GM12872 (cell line): ENCODE measurements around the gene TCIRG1.

Experiments used
- TF ChIP-seq, protein P1 (sequence below): IDR thresholded peaks from 3 replicates; pipeline ENCODE4 v1.5.1; 2011; ENCODE audit warnings: low read depth, mild to moderate bottlenecking, low read length, moderate library complexity; ENCODE audit not compliant: insufficient read depth

Gene TCIRG1

DNA sequence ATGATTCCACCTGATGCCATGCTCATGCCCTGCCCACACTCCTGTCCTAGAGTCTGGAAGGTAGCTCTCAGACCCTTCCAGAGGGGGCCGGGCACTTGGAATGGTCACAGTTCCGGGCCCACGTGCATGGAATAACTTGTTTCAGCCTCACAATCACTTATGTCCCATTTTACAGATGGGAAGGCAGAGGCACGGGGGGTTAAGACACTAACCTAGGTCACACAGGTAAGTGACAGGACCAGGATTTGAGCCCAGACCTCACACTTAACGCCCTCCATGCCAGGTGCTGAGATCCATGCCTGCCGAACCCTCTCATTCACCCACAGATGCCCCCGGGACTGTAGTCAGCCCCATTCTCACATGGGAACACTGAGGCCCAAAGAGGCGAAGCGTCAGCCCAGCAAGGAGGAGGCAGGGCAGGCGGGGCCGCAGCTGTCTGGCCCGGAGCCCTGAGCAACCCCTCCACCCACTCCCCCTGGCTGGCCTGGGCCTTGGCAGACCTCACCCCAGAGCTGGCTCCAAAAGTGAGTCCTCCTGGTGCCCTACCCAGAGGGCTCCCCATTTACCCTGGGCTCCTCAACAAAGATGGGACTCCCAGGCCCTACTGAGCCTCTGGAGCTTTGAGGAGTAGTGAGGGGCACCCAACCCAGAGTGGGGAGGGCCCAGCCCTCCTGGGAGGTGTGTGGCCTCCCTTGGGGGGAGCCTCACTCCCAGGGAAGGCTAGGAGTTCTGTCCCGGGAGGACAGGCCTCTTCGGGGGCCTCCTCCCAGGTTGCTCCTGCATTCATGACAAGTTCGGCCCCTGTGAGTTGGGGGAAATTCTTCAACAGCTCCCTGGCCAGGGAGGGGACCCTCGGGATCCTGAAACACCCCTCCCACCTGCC, 31.1 kb upstream of the TCIRG1 start:
- TF ChIP-seq, protein P1, sequence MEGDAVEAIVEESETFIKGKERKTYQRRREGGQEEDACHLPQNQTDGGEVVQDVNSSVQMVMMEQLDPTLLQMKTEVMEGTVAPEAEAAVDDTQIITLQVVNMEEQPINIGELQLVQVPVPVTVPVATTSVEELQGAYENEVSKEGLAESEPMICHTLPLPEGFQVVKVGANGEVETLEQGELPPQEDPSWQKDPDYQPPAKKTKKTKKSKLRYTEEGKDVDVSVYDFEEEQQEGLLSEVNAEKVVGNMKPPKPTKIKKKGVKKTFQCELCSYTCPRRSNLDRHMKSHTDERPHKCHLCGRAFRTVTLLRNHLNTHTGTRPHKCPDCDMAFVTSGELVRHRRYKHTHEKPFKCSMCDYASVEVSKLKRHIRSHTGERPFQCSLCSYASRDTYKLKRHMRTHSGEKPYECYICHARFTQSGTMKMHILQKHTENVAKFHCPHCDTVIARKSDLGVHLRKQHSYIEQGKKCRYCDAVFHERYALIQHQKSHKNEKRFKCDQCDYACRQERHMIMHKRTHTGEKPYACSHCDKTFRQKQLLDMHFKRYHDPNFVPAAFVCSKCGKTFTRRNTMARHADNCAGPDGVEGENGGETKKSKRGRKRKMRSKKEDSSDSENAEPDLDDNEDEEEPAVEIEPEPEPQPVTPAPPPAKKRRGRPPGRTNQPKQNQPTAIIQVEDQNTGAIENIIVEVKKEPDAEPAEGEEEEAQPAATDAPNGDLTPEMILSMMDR = no peak

DNA sequence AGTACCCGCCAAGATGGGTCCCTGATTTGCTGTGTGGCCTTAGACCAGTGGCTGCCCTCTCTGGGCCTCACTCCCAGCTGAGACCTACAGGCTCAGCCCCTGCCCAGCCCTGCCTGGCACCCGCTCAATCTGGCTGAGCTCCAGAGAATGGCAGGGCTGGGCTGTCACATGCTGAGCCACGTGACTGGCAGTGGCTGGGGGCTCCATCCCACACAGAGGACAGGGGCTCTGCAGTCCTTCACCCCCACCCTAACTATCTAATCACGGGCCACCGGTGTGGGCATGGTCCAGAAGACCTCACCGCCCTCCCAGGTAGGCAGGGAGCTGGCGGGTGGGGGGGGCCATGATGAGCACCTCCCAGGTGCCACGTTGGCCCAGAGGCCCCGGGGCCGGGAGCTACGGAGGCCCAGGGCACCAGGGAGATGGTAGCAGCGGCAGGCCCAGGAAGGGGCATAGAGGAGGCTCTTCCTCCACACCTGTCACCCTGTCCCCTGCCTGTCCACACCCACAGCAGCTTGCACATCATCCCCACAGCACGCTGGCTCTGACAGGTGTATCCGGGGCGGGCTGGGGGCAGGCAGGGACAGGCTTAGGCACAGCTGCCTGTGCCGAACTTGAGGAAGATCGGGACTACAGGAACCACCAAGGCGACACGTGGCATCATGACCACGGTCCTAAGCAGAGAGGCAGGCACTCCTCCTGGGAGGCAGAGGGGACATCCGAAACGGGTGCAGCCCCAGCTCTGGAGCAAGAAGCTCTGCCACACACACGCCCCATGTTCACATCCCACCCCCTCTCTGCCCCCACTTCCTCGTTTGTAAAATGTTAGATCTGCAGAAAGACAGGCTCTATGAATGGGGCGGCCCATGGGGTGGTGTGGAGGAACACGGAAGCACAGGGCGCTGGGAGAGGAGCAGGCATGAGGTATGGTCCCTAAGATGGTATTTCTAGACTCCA, 30.2 kb upstream of the TCIRG1 start:
- TF ChIP-seq, protein P1 = no peak

DNA sequence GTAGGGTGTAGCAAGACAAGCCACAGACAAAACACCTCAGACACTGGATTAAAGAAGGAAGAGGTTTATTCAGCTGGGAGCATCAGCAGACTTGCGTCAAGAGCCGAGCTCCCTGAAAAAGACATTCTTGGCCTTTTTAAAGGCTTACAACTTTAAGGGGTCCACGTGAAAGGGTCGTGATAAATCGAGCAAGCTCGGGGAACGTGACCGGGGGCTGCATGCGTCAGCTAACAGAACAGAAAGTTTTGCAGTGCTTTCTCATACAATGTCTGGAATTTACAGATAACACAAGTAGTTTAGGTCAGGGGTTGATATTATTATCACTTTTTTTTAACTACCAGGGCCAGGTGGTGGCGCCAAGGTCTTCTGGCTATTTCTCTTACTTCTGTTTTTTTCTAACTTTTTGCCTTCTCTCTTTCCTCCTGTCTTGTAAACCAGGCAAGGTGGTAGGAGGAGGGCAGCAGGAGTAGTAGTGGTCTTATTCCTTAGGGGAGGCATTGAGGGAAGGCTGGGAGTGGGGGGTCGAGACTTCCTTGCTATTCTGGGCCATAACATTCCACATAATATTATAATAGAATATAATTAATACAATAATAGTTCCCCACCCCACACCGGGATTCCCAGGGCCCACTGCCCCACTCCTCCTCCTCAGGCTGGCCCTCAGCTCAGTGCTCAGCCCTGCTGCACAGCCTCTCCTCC, 29.3 kb upstream of the TCIRG1 start:
- TF ChIP-seq, protein P1 = peak; percentile 41; the same call in 2 of the 3 replicates

DNA sequence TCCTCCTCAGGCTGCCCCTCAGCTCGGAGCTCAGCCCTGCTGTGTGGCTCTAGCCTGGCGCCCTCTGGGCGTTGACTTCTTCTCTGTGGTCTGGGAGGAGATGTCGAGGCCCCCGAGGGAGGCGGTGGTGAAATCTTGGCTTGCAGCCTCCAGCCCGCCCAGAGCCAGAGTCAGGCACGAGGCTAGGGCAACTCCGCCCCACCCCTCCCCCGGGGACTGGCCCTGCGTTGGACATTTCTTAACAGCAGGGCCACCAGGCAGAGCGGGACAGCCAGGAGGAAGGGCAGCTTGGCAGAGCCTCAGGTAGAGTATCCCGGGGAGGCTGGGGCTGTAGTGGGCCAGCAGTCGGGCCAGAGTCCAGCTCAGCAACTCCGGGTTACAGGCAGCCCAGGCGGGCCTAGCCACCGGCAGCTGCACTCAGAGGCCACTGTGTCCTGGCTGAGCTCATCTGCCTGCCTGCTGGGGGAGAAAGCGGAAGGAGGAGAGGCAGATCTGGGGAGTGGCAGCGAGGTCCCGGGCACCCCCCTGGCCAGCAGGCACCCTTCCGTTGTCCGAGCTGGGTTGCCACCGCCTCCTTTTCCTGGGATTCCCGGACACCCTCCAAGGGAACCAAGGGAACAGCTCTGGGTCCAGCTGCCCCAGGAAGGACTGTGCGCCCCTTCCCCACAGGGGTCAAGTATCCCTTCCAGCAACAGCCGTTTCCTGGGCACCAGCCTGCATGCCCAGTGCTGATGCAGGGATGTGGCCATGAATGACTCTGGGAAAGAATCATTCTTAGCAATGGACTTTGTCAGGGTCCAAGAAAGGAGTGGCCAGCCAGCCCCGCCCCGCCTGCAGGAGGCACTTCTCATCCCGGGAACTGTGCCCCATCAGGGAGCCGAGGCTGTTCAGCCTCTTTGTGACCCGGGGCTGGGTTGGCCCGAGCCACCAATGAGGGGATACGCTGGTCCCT, 28.5 kb upstream of the TCIRG1 start, which contains the start of gene ALDH3B1:
Gene ALDH3B1, plus strand, starts transcription at position 238 of the 952 bp plus-strand sequence. CDS start 4,971 bp downstream, outside the sequence.
- TF ChIP-seq, protein P1 = no peak

DNA sequence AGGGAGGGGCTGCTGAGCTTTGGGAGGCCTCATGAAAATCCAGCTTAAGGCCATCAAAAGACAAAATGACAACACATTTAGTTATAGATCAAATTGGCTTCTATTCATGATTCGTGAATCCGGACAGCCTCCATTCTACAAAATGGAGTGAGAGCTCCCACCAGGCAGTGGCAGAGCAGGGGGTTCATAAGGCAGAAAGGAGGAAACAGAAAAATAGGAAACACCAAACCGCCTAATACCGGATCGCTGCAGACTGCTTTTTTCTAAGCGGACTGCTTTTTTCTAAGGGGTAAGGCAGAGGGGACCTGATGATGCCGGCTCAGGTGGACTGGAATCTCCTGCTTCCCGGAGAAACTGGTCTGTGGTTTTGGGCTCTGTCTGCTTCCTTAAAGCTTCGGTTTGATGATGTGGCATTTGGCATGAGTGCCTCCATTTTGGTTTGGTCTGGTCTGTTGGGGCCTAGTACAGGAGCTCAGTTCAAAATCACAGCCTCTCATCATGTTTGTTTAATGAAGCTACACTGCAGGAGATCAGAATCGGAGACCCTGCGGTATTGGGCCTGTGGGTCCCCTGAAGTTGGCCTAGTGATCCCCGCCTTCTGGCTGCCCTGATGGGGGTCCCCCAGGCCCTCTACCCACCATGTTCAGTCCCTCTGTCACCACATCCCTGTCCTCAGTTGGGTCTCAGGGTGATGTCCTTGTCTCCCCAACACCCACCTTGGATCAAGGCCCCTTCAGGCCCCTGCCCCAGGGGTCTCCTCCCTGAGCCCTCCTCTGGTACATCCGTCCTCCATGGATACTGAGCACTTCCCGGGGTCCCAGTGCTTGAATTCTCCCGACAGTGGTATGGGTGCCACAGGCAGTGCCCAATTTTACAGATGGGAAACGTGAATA, 27.5 kb upstream of the TCIRG1 start:
- TF ChIP-seq, protein P1 = no peak
